ENCODE data around the gene RRP8.

RRP8 gene

GRCh38 chr11:6579681-6580080 is 23.7 kb downstream of the RRP8 start:
- TF ChIP-seq CTCF (IDR thresholded peaks at IDR 0.05; ENCODE audit: low read depth, low read length) = no peak
- H3K4me3 ChIP-seq (ENCODE audit: low read depth, low read length) = no peak overlapping the region
- in situ Hi-C loops (cut with HindIII; ENCODE audit: low sequenced_read_pairs) = no loop called here
- DNase-seq (ENCODE audit: low read depth, low spot score) = no peak

- in situ Hi-C loops (cut with HindIII; ENCODE audit: low sequenced_read_pairs) = no loop called here
- no peak for DNase-seq (ENCODE audit: low read depth, low spot score)
- no peak overlapping the region for H3K4me3 ChIP-seq (ENCODE audit: low read depth, low read length)
- TF ChIP-seq CTCF (IDR thresholded peaks at IDR 0.05; ENCODE audit: low read depth, low read length) = no peak
Measured at GRCh38 chr11:6578134-6578533, 25.3 kb downstream of the RRP8 start.

- in situ Hi-C loops (cut with HindIII; ENCODE audit: low sequenced_read_pairs) = no loop called here
- H3K4me3 ChIP-seq (ENCODE audit: low read depth, low read length) = no peak overlapping the region
- DNase-seq (ENCODE audit: low read depth, low spot score) = peak; percentile 82
- TF ChIP-seq CTCF (IDR thresholded peaks at IDR 0.05; ENCODE audit: low read depth, low read length) = no peak
Measured at GRCh38 chr11:6576471-6577373, 26.7 kb downstream of the RRP8 start.

- no peak for TF ChIP-seq CTCF (IDR thresholded peaks at IDR 0.05; ENCODE audit: low read depth, low read length)
Measured at GRCh38 chr11:6574816-6575715, 28.4 kb downstream of the RRP8 start.

GRCh38 chr11:6572215-6572614 is 31.2 kb downstream of the RRP8 start:
- in situ Hi-C loops (cut with HindIII; ENCODE audit: low sequenced_read_pairs) = no loop called here
- DNase-seq (ENCODE audit: low read depth, low spot score) = peak; percentile 82
- H3K4me3 ChIP-seq (ENCODE audit: low read depth, low read length) = no peak overlapping the region
- TF ChIP-seq CTCF (IDR thresholded peaks at IDR 0.05; ENCODE audit: low read depth, low read length) = no peak

More at GRCh38 chr11:6574816-6575715, 28.4 kb downstream of the RRP8 start:
- H3K4me3 ChIP-seq (ENCODE audit: low read depth, low read length) = no peak overlapping the region
- in situ Hi-C loops (cut with HindIII; ENCODE audit: low sequenced_read_pairs) = no loop called here
- DNase-seq (ENCODE audit: low read depth, low spot score) = no peak

- no peak overlapping the region for H3K4me3 ChIP-seq (ENCODE audit: low read depth, low read length)
- no peak for DNase-seq (ENCODE audit: low read depth, low spot score)
- in situ Hi-C loops (cut with HindIII; ENCODE audit: low sequenced_read_pairs) = no loop called here
- TF ChIP-seq CTCF (IDR thresholded peaks at IDR 0.05; ENCODE audit: low read depth, low read length) = no peak
Measured at GRCh38 chr11:6571434-6572008, 31.9 kb downstream of the RRP8 start.
